ENCODE results near the gene VPS18.

Gene VPS18

GRCh38 chr15:40951764-40952163, 57.5 kb downstream of the VPS18 start:
- H3K4me1 ChIP-seq (ENCODE audit: low read length): peaks cover 14% of the 10 kb centered on the region
- peak overlapping the region; percentile 71 for H3K9ac ChIP-seq (ENCODE audit: low read length)
- H2AFZ ChIP-seq (ENCODE audit: low read depth, low read length): 0 out of 2 replicates have a peak overlapping the region, but pooled peaks have one; percentile 50
- no peaks in the 10 kb centered on the region for H3K27me3 ChIP-seq (ENCODE audit: low read depth, low read length)
- H3K4me3 ChIP-seq (ENCODE audit: low read length): peak overlapping the region; percentile 77
- H4K20me1 ChIP-seq (ENCODE audit: insufficient read depth, low read length): no peaks in the 10 kb centered on the region
- no peaks in the 10 kb centered on the region for H3K79me2 ChIP-seq (ENCODE audit: low read length)
- H3K9me3 ChIP-seq (ENCODE audit: insufficient read depth, low read length): no peaks in the 10 kb centered on the region
- peaks cover 3% of the 10 kb centered on the region for H3K36me3 ChIP-seq (replicated peaks; ENCODE audit: low read depth, low read length)
- TF ChIP-seq CTCF (IDR thresholded peaks at IDR 0.05; ENCODE audit: low read depth, low read length) (no peak), EZH2phosphoT487 (IDR thresholded peaks at IDR 0.05; ENCODE audit: low read depth) (no peak)
- peak overlapping the region; percentile 79 for H3K4me2 ChIP-seq (ENCODE audit: low read length)
- H3K27ac ChIP-seq (ENCODE audit: low read length): no peak overlapping the region

- Histone ChIP-seq H3K9ac (ENCODE audit: low read length) (peak overlapping the region; percentile 71), H3K4me2 (ENCODE audit: low read length) (peak overlapping the region; percentile 79), H3K79me2 (ENCODE audit: low read length) (no peaks in the 10 kb centered on the region), H2AFZ (ENCODE audit: low read depth, low read length) (0 out of 2 replicates have a peak overlapping the region, but pooled peaks have one; percentile 50), H3K4me3 (ENCODE audit: low read length) (peak overlapping the region; percentile 77), H3K27me3 (ENCODE audit: low read depth, low read length) (no peaks in the 10 kb centered on the region), H3K36me3 (replicated peaks; ENCODE audit: low read depth, low read length) (peaks cover 3% of the 10 kb centered on the region), H3K4me1 (ENCODE audit: low read length) (peaks cover 14% of the 10 kb centered on the region), H3K27ac (ENCODE audit: low read length) (peak overlapping the region; percentile 53), H4K20me1 (ENCODE audit: insufficient read depth, low read length) (no peaks in the 10 kb centered on the region), H3K9me3 (ENCODE audit: insufficient read depth, low read length) (no peaks in the 10 kb centered on the region)
- TF ChIP-seq EZH2phosphoT487 (IDR thresholded peaks at IDR 0.05; ENCODE audit: low read depth): no peak
- TF ChIP-seq CTCF (IDR thresholded peaks at IDR 0.05; ENCODE audit: low read depth, low read length): no peak
Observed at GRCh38 chr15:40952301-40952900, 58.2 kb downstream of the VPS18 start.

- Histone ChIP-seq H3K9ac (ENCODE audit: low read length) (peak within 1 kb of the TSS; percentile 71), H4K20me1 (ENCODE audit: insufficient read depth, low read length) (no peaks in the 10 kb centered on the region), H3K79me2 (ENCODE audit: low read length) (no peaks in the 10 kb centered on the region), H2AFZ (ENCODE audit: low read depth, low read length) (peak within 1 kb of the TSS; percentile 50; the same call in 1 of the 2 replicates), H3K4me1 (ENCODE audit: low read length) (peaks cover 14% of the 10 kb centered on the region), H3K27me3 (ENCODE audit: low read depth, low read length) (no peaks in the 10 kb centered on the region), H3K4me2 (ENCODE audit: low read length) (peak within 1 kb of the TSS; percentile 91), H3K36me3 (replicated peaks; ENCODE audit: low read depth, low read length) (peaks cover 3% of the 10 kb centered on the region), H3K9me3 (ENCODE audit: insufficient read depth, low read length) (no peaks in the 10 kb centered on the region), H3K27ac (ENCODE audit: low read length) (peak within 1 kb of the TSS; percentile 53), H3K4me3 (ENCODE audit: low read length) (peak within 1 kb of the TSS; percentile 77)
- TF ChIP-seq CTCF (IDR thresholded peaks at IDR 0.05; ENCODE audit: low read depth, low read length) (no peak; the same call in 1 of the 2 replicates), EZH2phosphoT487 (IDR thresholded peaks at IDR 0.05; ENCODE audit: low read depth) (no peak)
Observed at GRCh38 chr15:40952901-40953712, 58.9 kb downstream of the VPS18 start, which contains the start of gene CHAC1. Gene CHAC1 (plus strand): TSS chr15:40953471. CDS start chr15:40953584, 113 bp downstream.

Data from OCI-LY3 (cell line).